Progenitor cell of endocrine pancreas (in vitro differentiated cells): ENCODE results near the gene C10orf71. TPM values are rescaled to one million over a fixed set of nuclear protein-coding genes. Genes with fewer than 3 reads are reported as not detected.

Experiments used
- DNase-seq: peaks from one replicate; pipeline ENCODE4 v3.0.0; 2021; ENCODE audit warnings: low spot score; ENCODE audit not compliant: unreplicated experiment
- H3K27ac Mint-ChIP-seq: 2 replicates; pipeline ENCODE4 v1.8.0; 2021; ENCODE audit warnings: mild to moderate bottlenecking, moderate library complexity, mixed read lengths
- H3K27me3 Mint-ChIP-seq: 2 replicates; pipeline ENCODE4 v1.8.0; 2021; ENCODE audit warnings: mixed read lengths
- H3K36me3 Mint-ChIP-seq: 2 replicates; pipeline ENCODE4 v1.8.0; 2022; ENCODE audit warnings: mixed read lengths; ENCODE audit not compliant: insufficient read depth
- H3K4me1 Mint-ChIP-seq: 2 replicates; pipeline ENCODE4 v1.8.0; 2021; ENCODE audit warnings: low read depth, mixed read lengths
- H3K4me3 Mint-ChIP-seq: 2 replicates; pipeline ENCODE4 v1.8.0; 2021; ENCODE audit warnings: low read depth, mild to moderate bottlenecking, moderate library complexity, mixed read lengths
- H3K9me3 Mint-ChIP-seq: 2 replicates; pipeline ENCODE4 v1.8.0; 2021; ENCODE audit warnings: low read depth, mixed read lengths
- total RNA-seq: library from RNA; stranded (reverse); gene quantifications from 2 replicates; pipeline ENCODE4 v1.2.1, GENCODE V29; 2021
- TF ChIP-seq, protein P1 (sequence below): fragments of 200-600 bp; sonication (generic); IDR thresholded peaks from one replicate; pipeline ENCODE4 v1.5.0; 2021; ENCODE audit warnings: antibody characterized with exemption, mild to moderate bottlenecking; ENCODE audit not compliant: unreplicated experiment

Gene C10orf71
- total RNA-seq, 1 donor from 2014 or later, result not detected

- Mint-ChIP-seq H3K4me1 (no peaks in the 10 kb centered on the region), H3K4me3 (no peak overlapping the region), H3K36me3 (no peaks in the 10 kb centered on the region), H3K27ac (no peak overlapping the region), H3K27me3 (peaks cover 8% of the 10 kb centered on the region), H3K9me3 (no peaks in the 10 kb centered on the region)
- DNase-seq, result no peak
- TF ChIP-seq, protein P1, sequence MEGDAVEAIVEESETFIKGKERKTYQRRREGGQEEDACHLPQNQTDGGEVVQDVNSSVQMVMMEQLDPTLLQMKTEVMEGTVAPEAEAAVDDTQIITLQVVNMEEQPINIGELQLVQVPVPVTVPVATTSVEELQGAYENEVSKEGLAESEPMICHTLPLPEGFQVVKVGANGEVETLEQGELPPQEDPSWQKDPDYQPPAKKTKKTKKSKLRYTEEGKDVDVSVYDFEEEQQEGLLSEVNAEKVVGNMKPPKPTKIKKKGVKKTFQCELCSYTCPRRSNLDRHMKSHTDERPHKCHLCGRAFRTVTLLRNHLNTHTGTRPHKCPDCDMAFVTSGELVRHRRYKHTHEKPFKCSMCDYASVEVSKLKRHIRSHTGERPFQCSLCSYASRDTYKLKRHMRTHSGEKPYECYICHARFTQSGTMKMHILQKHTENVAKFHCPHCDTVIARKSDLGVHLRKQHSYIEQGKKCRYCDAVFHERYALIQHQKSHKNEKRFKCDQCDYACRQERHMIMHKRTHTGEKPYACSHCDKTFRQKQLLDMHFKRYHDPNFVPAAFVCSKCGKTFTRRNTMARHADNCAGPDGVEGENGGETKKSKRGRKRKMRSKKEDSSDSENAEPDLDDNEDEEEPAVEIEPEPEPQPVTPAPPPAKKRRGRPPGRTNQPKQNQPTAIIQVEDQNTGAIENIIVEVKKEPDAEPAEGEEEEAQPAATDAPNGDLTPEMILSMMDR, result no peak
These were observed 25.3 kb upstream of the C10orf71 start for GRCh38 chr10:49273626-49274025.

DNA sequence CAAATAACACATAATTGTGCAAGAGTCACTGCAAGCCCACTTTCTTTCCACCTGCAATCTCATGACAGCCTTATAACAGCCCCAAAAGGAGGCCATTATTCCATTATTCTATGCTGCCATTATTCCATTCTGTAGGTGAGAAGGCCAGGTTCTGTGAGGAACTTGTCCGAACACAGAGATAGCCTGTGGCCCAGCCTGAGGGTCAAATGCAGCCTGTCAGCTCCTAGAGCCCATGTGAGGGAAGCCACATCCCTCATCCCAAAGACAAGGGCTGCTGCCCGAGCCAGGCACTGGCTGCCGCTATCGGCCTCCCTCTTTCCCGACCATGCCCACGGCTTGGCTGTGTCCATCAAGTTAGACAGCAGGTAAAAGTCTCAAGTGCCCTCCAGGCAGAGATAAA lies 24.1 kb upstream of the C10orf71 start:
- TF ChIP-seq, protein P1, result no peak
- peaks cover 13% of the 10 kb centered on the region for H3K27me3 Mint-ChIP-seq
- H3K4me1 Mint-ChIP-seq, result no peaks in the 10 kb centered on the region
- DNase-seq, result no peak
- H3K36me3 Mint-ChIP-seq, result no peaks in the 10 kb centered on the region
- no peak overlapping the region for H3K27ac Mint-ChIP-seq
- no peak overlapping the region for H3K4me3 Mint-ChIP-seq
- H3K9me3 Mint-ChIP-seq, result no peaks in the 10 kb centered on the region

- no peak overlapping the region for H3K27ac Mint-ChIP-seq
- no peaks in the 10 kb centered on the region for H3K36me3 Mint-ChIP-seq
- H3K27me3 Mint-ChIP-seq, result peaks cover 8% of the 10 kb centered on the region
- TF ChIP-seq, protein P1, result no peak
- H3K4me1 Mint-ChIP-seq, result no peaks in the 10 kb centered on the region
- no peak overlapping the region for H3K4me3 Mint-ChIP-seq
- DNase-seq, result no peak
- no peaks in the 10 kb centered on the region for H3K9me3 Mint-ChIP-seq
These were observed 23.1 kb upstream of the C10orf71 start for GRCh38 chr10:49275896-49276295.

DNA sequence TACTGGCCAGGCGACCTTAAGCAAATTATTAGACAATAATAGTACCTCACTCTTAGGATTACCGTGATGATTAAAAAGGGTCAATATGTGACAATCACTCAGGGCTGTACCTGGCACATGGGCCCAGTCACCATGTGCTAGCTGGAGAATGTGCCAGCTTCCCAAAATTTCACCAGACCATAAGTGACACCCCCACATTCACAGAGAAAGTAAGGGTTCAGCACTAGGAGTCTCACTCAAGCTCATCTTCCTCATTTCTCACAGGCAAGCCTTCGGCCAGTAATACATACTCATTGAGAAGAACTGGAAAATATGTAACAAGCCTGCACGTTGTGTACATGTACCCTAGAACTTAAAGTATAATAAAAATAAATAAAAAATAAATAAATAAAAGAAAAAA lies 22.4 kb upstream of the C10orf71 start:
- Mint-ChIP-seq H3K27me3 (peaks cover 12% of the 10 kb centered on the region), H3K9me3 (no peaks in the 10 kb centered on the region), H3K27ac (no peak overlapping the region), H3K36me3 (no peaks in the 10 kb centered on the region), H3K4me3 (no peak overlapping the region), H3K4me1 (no peaks in the 10 kb centered on the region)
- no peak for DNase-seq
- TF ChIP-seq, protein P1, result no peak

DNA sequence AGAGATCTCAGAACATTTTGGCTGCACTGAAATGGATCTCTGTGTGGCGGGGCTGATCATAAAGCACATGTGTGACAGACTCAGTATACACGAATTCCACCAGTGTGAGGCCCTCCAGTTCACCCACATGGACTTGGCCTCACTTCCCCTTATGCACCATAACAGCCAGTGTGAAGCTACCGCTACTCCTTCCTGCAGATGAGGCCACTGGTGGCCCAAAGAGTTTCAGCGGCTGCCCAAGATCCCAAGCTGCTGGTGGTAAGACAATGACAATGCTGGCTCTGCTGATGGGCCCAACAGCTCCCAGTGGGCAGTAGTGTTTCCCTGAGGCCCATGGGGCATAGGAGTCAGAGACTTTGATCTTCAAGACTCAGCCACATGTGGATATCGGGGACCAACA lies 21.0 kb upstream of the C10orf71 start:
- Mint-ChIP-seq H3K27me3 (peaks cover 12% of the 10 kb centered on the region), H3K4me3 (no peak overlapping the region), H3K9me3 (no peaks in the 10 kb centered on the region), H3K27ac (no peak overlapping the region), H3K36me3 (no peaks in the 10 kb centered on the region), H3K4me1 (no peaks in the 10 kb centered on the region)
- TF ChIP-seq, protein P1, result no peak
- DNase-seq, result no peak
